K562 (cell line): ENCODE data around the gene LY6G6F. TPM values are rescaled to one million over a fixed set of nuclear protein-coding genes. Genes with fewer than 3 reads are reported as not detected.
A peak's percentile ranks its signal among the peaks of the same experiment; 100 is the strongest.

ENCODE experiments used
- ATF3 ChIP-seq, 2 experiments: fragments of 450-650 bp in 1 of 2; sonication (generic) in 1 of 2; formaldehyde crosslinking in 1 of 2; IDR thresholded peaks in 1 of 2; conservative IDR thresholded peaks in 1 of 2; 2 replicates each; pipeline versions ENCODE4 v1.6.1 to v1.8.1; 2016 to 2023; ENCODE audit warnings: mild to moderate bottlenecking in 2 of 2, moderate library complexity in 2 of 2, inconsistent platforms in 1 of 2, missing genetic modification reagents in 1 of 2
- ETS1 ChIP-seq: conservative IDR thresholded peaks from 2 replicates; pipeline ENCODE4 v1.6.1; 2011; ENCODE audit warnings: low read depth, mild to moderate bottlenecking, low read length; ENCODE audit not compliant: control insufficient read depth
- FOXA1 ChIP-seq: fragments of 450-650 bp; IDR thresholded peaks from 2 replicates; pipeline ENCODE4 v1.6.1; 2016; ENCODE audit warnings: mild to moderate bottlenecking, borderline replicate concordance
- NCOR1 ChIP-seq: fragments of 450-650 bp; IDR thresholded peaks from 2 replicates; pipeline ENCODE4 v1.6.1; 2016; ENCODE audit warnings: mild to moderate bottlenecking, moderate library complexity
- NR2C1 ChIP-seq, 2 experiments: fragments of 450-650 bp; IDR thresholded peaks; 2 replicates each; pipeline ENCODE4 v1.6.1; 2017; ENCODE audit warnings: mild to moderate bottlenecking in 2 of 2, antibody characterized with exemption in 1 of 2, inconsistent platforms in 1 of 2, missing compliant biosample characterization in 1 of 2, missing genetic modification characterization in 1 of 2
- PHF21A ChIP-seq: fragments of 450-650 bp; IDR thresholded peaks from 2 replicates; pipeline ENCODE4 v1.6.1; 2017; ENCODE audit warnings: low read depth, borderline replicate concordance
- RNF2 ChIP-seq: sonication (generic); IDR thresholded peaks from 2 replicates; pipeline ENCODE4 v1.6.1; 2016
- SRSF9 ChIP-seq: fragments of 200-400 bp; formaldehyde crosslinking; IDR thresholded peaks from 2 replicates; pipeline ENCODE4 v1.6.1; 2017; ENCODE audit warnings: low read depth, low read length, borderline replicate concordance
- SUPT5H ChIP-seq: fragments of 450-650 bp; IDR thresholded peaks from 2 replicates; pipeline ENCODE4 v1.6.1; 2016
- TCFL5 ChIP-seq: fragments of 250-450 bp; sonication (Bioruptor Pico); conservative IDR thresholded peaks from 2 replicates; pipeline ENCODE4 v1.6.1; 2021; ENCODE audit warnings: mild to moderate bottlenecking, moderate library complexity, matching md5 sums
- ZBTB17 ChIP-seq: fragments of 450-650 bp; formaldehyde crosslinking; IDR thresholded peaks from 2 replicates; pipeline ENCODE4 v1.4.0; 2020; ENCODE audit warnings: mild to moderate bottlenecking
- ZBTB2 ChIP-seq: fragments of 450-650 bp; IDR thresholded peaks from 2 replicates; pipeline ENCODE4 v1.6.1; 2016; ENCODE audit warnings: antibody characterized with exemption
- polyA plus RNA-seq, 8 experiments: library from polyadenylated mRNA; depleted of rRNA in 4 of 8; stranded (reverse) in 5 of 8; unstranded in 3 of 8; fragments of >200 nt; fragmentation: Nextera tagmentation in 2 of 8; fragmentation: Illumina TruSeq in 1 of 8; extraction: Ambion mirVana in 2 of 8; extraction: Trizol in 1 of 8; gene quantifications; 2 replicates each; pipeline versions ENCODE4 v1.2.1 to v1.2.3, GENCODE V29; 2011 to 2014; ENCODE audit warnings: inconsistent platforms in 1 of 8, missing spikeins in 1 of 8
- total RNA-seq, 7 experiments: library from RNA; depleted of rRNA in 6 of 7; stranded (reverse); fragments of >200 nt in 6 of 7; fragmentation: Illumina TruSeq in 2 of 7; extraction: Trizol in 2 of 7; gene quantifications; 2 replicates each; pipeline versions ENCODE4 v1.2.1 to v1.2.3, GENCODE V29; 2011 to 2021; ENCODE audit warnings: low replicate concordance in 1 of 7
- TF ChIP-seq, protein P1 (sequence below): fragments of 450-650 bp; IDR thresholded peaks from 2 replicates; pipeline ENCODE4 v1.6.1; 2016
- TF ChIP-seq, protein P2 (sequence below), 3 experiments: fragments of 200-800 bp in 1 of 3; sonication (Bioruptor generic) in 1 of 3; sonication (generic) in 1 of 3; formaldehyde crosslinking in 1 of 3; IDR thresholded peaks; 2 replicates each; pipeline versions ENCODE4 v1.6.1 to v1.8.0; 2016 to 2022; ENCODE audit warnings: mild to moderate bottlenecking in 2 of 3, missing compliant biosample characterization in 2 of 3, missing genetic modification characterization in 2 of 3, missing genetic modification reagents in 1 of 3
- TF ChIP-seq, protein P3 (sequence below): sonication (generic); formaldehyde crosslinking; IDR thresholded peaks from 2 replicates; pipeline ENCODE4 v1.8.1; 2023; ENCODE audit warnings: mild to moderate bottlenecking, missing genetic modification reagents

Gene LY6G6F
- total and polyA plus RNA-seq, 9 of the 15 experiments (the other 6 are each of a cell fraction or from before 2014, with no cell fraction given) = 0.14 to 0.50 (median 0.28) TPM; not detected in 2

DNA sequence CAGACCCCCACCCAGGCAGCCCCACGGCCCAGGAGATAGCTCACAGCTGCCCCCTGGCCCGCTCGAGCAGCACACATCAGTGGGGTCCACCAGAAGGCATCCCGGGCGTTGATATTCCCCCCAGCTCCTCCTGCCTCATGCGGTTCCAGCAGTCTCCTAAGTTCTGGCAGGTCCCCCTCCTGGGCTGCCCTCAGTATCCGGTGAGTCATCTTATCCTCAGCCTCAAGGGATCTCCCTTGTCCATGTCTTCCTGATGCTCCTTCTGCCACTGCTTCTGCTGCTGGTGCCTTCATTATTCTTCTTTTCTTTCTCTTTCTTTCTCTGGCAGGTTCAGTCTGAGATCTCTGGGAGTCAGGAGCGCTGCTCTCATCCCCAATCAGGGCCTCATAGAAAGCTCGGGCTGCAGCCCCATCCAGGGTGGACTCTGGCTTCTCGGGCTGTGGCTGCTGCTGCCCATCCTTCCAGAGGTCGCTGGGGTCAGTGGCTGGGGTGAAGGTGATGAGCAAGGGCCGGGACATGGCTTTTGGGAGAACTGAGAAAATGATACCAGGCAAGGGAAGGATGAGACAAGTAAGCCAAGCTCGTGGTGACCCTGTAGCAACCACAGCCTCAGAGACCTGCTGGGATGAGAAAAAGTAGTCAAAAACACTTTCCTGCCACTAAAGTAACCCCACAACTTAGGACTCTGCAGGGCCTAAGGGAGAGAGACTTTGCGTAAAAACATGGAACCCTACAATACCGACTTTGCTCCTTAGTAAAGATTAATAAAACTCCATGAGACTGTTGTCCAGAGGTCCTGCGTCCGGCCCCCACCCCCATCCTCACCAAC is 42.5 kb upstream of the LY6G6F start (continued):
- TF ChIP-seq ZBTB2 (peak; percentile 79), PHF21A (no peak), RNF2 (no peak), ETS1 (0 out of 2 replicates have a peak, but pooled peaks have one; percentile 40), SRSF9 (no peak), FOXA1 (no peak), NR2C1 (IDR thresholded peaks at IDR 0.05) (no peak), NR2C1 (tag; IDR thresholded peaks at IDR 0.05) (no peak), TCFL5 (no peak), ATF3 (IDR thresholded peaks at IDR 0.05) (no peak), ATF3 (CRISPR knock-in tag; conservative IDR thresholded peaks at IDR 0.05) (peak; percentile 85), ZBTB17 (CRISPR knock-in tag) (0 out of 2 replicates have a peak, but pooled peaks have one; percentile 41), NCOR1 (no peak), SUPT5H (peak; percentile 65)
- TF ChIP-seq, protein P1, sequence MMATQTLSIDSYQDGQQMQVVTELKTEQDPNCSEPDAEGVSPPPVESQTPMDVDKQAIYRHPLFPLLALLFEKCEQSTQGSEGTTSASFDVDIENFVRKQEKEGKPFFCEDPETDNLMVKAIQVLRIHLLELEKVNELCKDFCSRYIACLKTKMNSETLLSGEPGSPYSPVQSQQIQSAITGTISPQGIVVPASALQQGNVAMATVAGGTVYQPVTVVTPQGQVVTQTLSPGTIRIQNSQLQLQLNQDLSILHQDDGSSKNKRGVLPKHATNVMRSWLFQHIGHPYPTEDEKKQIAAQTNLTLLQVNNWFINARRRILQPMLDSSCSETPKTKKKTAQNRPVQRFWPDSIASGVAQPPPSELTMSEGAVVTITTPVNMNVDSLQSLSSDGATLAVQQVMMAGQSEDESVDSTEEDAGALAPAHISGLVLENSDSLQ = 0 out of 2 replicates have a peak, but pooled peaks have one; percentile 16
- TF ChIP-seq, protein P2, sequence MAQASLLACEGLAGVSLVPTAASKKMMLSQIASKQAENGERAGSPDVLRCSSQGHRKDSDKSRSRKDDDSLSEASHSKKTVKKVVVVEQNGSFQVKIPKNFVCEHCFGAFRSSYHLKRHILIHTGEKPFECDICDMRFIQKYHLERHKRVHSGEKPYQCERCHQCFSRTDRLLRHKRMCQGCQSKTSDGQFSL (CRISPR knock-in tag; IDR thresholded peaks at IDR 0.05) = no peak
- TF ChIP-seq, protein P2 (tag; IDR thresholded peaks at IDR 0.05) = no peak
- TF ChIP-seq, protein P3, sequence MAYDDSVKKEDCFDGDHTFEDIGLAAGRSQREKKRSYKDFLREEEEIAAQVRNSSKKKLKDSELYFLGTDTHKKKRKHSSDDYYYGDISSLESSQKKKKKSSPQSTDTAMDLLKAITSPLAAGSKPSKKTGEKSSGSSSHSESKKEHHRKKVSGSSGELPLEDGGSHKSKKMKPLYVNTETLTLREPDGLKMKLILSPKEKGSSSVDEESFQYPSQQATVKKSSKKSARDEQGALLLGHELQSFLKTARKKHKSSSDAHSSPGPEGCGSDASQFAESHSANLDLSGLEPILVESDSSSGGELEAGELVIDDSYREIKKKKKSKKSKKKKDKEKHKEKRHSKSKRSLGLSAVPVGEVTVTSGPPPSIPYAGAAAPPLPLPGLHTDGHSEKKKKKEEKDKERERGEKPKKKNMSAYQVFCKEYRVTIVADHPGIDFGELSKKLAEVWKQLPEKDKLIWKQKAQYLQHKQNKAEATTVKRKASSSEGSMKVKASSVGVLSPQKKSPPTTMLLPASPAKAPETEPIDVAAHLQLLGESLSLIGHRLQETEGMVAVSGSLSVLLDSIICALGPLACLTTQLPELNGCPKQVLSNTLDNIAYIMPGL (CRISPR knock-in tag) = no peak
